Brain microvascular endothelial cell (primary cell): ENCODE measurements around the gene CCDC187.
A peak's percentile ranks its signal among the peaks of the same experiment; 100 is the strongest.

Experiments
- DNase-seq: peaks from one replicate; pipeline ENCODE4 v3.0.0-alpha.2; 2020
- H3K27ac ChIP-seq: fragments of 250-450 bp; sonication (Bioruptor Pico); 2 replicates; pipeline ENCODE4 v1.5.1; 2020; ENCODE audit warnings: mild to moderate bottlenecking, moderate library complexity
- H3K27me3 ChIP-seq: fragments of 250-450 bp; sonication (Bioruptor Pico); replicated peaks from 2 replicates; pipeline ENCODE4 v1.5.1; 2020; ENCODE audit warnings: mild to moderate bottlenecking
- H3K36me3 ChIP-seq: fragments of 250-450 bp; sonication (Bioruptor Pico); replicated peaks from 2 replicates; pipeline ENCODE4 v1.5.1; 2020; ENCODE audit warnings: mild to moderate bottlenecking
- H3K4me3 ChIP-seq: 2 replicates; pipeline ENCODE4 v1.5.1; 2011; ENCODE audit warnings: low read depth, mild to moderate bottlenecking, control low read depth, low read length, moderate library complexity
- in situ Hi-C: cut with HindIII; loops from 2 replicates; pipeline ENCODE4 v1.10.0; 2017; ENCODE audit warnings: low sequenced_read_pairs, low pct_ligation_motif_present
- TF ChIP-seq, protein P1 (sequence below): IDR thresholded peaks from 2 replicates; pipeline ENCODE4 v1.5.1; 2011; ENCODE audit warnings: low read depth, mild to moderate bottlenecking, moderate library complexity, low read length, control low read depth, inconsistent platforms; ENCODE audit errors: missing control alignments

The CCDC187 gene

GRCh38 chr9:136273921-136274785, 29.7 kb downstream of the CCDC187 start:
- no peak overlapping the region for H3K27ac ChIP-seq
- no peak overlapping the region for H3K4me3 ChIP-seq
- TF ChIP-seq, protein P1, sequence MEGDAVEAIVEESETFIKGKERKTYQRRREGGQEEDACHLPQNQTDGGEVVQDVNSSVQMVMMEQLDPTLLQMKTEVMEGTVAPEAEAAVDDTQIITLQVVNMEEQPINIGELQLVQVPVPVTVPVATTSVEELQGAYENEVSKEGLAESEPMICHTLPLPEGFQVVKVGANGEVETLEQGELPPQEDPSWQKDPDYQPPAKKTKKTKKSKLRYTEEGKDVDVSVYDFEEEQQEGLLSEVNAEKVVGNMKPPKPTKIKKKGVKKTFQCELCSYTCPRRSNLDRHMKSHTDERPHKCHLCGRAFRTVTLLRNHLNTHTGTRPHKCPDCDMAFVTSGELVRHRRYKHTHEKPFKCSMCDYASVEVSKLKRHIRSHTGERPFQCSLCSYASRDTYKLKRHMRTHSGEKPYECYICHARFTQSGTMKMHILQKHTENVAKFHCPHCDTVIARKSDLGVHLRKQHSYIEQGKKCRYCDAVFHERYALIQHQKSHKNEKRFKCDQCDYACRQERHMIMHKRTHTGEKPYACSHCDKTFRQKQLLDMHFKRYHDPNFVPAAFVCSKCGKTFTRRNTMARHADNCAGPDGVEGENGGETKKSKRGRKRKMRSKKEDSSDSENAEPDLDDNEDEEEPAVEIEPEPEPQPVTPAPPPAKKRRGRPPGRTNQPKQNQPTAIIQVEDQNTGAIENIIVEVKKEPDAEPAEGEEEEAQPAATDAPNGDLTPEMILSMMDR, result no peak
- DNase-seq, result no peak
- H3K36me3 ChIP-seq, result no peaks in the 10 kb centered on the region
- H3K27me3 ChIP-seq, result peaks cover 25% of the 10 kb centered on the region
- in situ Hi-C loops, result no loop called here

DNA sequence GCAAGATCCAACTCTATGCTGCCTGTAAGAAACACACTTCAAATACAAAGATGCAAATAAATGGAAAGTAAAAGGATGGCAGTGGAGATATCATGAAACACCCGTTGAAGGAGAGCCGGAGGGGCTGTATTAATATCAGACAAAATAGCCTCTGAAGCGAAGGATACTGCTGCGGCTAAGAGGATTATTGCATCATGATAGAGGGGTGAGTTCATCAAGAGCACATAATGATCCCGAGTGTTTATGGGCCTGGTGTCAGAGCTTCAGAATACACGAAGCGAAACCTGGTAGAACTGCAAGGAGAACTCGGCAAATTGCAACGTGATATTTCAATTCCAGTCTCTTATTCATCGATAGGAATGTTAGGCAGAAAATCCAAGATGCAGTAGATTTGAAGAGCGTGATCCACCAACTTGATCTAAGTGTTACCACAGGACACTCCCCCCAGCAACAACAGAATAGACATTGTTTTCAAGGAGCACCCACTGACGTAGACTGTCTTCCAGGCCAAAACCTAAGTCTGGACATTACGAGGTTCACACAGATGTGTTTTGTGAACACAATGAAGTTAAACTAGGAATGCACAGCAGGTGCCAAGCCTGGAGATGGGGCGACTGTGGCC, 30.5 kb downstream of the CCDC187 start:
- no peaks in the 10 kb centered on the region for H3K36me3 ChIP-seq
- peaks cover 30% of the 10 kb centered on the region for H3K27me3 ChIP-seq
- H3K4me3 ChIP-seq, result no peak overlapping the region
- no peak for DNase-seq
- in situ Hi-C loops, result no loop called here
- H3K27ac ChIP-seq, result no peak overlapping the region
- TF ChIP-seq, protein P1, result no peak

- TF ChIP-seq, protein P1, result no peak
Measured at GRCh38 chr9:136270173-136270705, 33.7 kb downstream of the CCDC187 start.

GRCh38 chr9:136268735-136269134, 35.2 kb downstream of the CCDC187 start:
- TF ChIP-seq, protein P1, result no peak
- no peak for DNase-seq
- Histone ChIP-seq H3K4me3 (no peak overlapping the region), H3K27me3 (peaks cover 14% of the 10 kb centered on the region), H3K36me3 (no peaks in the 10 kb centered on the region), H3K27ac (no peak overlapping the region)
- in situ Hi-C loops, result no loop called here

More at GRCh38 chr9:136270173-136270705, 33.7 kb downstream of the CCDC187 start:
- H3K36me3 ChIP-seq, result no peaks in the 10 kb centered on the region
- in situ Hi-C loops, result no loop called here
- H3K4me3 ChIP-seq, result no peak overlapping the region
- H3K27me3 ChIP-seq, result peaks cover 24% of the 10 kb centered on the region
- no peak for DNase-seq
- no peak overlapping the region for H3K27ac ChIP-seq

GRCh38 chr9:136268318-136268717, 35.6 kb downstream of the CCDC187 start:
- no peaks in the 10 kb centered on the region for H3K36me3 ChIP-seq
- in situ Hi-C loops, result no loop called here
- peaks cover 11% of the 10 kb centered on the region for H3K27me3 ChIP-seq
- no peak overlapping the region for H3K27ac ChIP-seq
- no peak for DNase-seq
- no peak overlapping the region for H3K4me3 ChIP-seq
- TF ChIP-seq, protein P1, result peak; percentile 21
